Neural cell (in vitro differentiated cells): Measurements from ENCODE around the gene STX10. TPM values are rescaled to one million over a fixed set of nuclear protein-coding genes. Genes with fewer than 3 reads are reported as not detected.

ENCODE experiments used
- H2AFZ ChIP-seq: fragments of 200-600, 300-800 bp; sonication (generic), shearing (Covaris generic); 2 replicates; pipeline ENCODE4 v1.6.0; 2014; ENCODE audit warnings: low read depth, mild to moderate bottlenecking, antibody characterized with exemption, low read length, moderate library complexity
- H3F3A ChIP-seq: fragments of 200-600 bp; shearing (Covaris generic); 2 replicates; pipeline ENCODE4 v1.6.1; 2016; ENCODE audit warnings: mild to moderate bottlenecking, moderate library complexity, mixed read lengths, antibody characterized with exemption, low read length; ENCODE audit not compliant: insufficient read depth, poor library complexity, severe bottlenecking
- H3K27ac ChIP-seq: fragments of 200-600, 300-800 bp; sonication (generic), shearing (Covaris generic); 2 replicates; pipeline ENCODE4 v1.5.1; 2014; ENCODE audit warnings: mild to moderate bottlenecking, low read length, moderate library complexity
- H3K27me3 ChIP-seq: fragments of 300-800, 200-600 bp; sonication (generic), shearing (Covaris generic); 2 replicates; pipeline ENCODE4 v1.6.0; 2014; ENCODE audit warnings: mild to moderate bottlenecking, low read depth, low read length, moderate library complexity; ENCODE audit not compliant: insufficient read depth
- H3K36me3 ChIP-seq: fragments of 300-800, 200-600 bp; sonication (generic), shearing (Covaris generic); 2 replicates; pipeline ENCODE4 v1.5.1; 2014; ENCODE audit warnings: mild to moderate bottlenecking, antibody characterized with exemption, low read length, moderate library complexity; ENCODE audit not compliant: insufficient read depth
- H3K4me2 ChIP-seq: fragments of 300-800, 200-600 bp; sonication (generic), shearing (Covaris generic); 2 replicates; pipeline ENCODE4 v1.6.0; 2014; ENCODE audit warnings: mild to moderate bottlenecking, low read length
- H3K4me3 ChIP-seq: fragments of 300-800, 200-600 bp; sonication (generic), shearing (Covaris generic); 2 replicates; pipeline ENCODE4 v1.5.1; 2014; ENCODE audit warnings: mild to moderate bottlenecking, low read length, moderate library complexity
- H3K79me2 ChIP-seq: fragments of 200-600 bp; shearing (Covaris generic); replicated peaks from 2 replicates; pipeline ENCODE4 v1.6.0; 2014; ENCODE audit warnings: mild to moderate bottlenecking, low read length, moderate library complexity; ENCODE audit not compliant: insufficient read depth
- H3K9ac ChIP-seq: fragments of 300-800, 200-600 bp; sonication (generic), shearing (Covaris generic); 2 replicates; pipeline ENCODE4 v1.6.1; 2016; ENCODE audit warnings: mild to moderate bottlenecking, low read length, mixed read lengths
- H3K9me2 ChIP-seq: fragments of 200-600 bp; shearing (Covaris generic); 2 replicates; pipeline ENCODE4 v1.6.1; 2016; ENCODE audit warnings: mild to moderate bottlenecking, low read length, mixed read lengths; ENCODE audit not compliant: insufficient read depth
- H3K9me3 ChIP-seq: fragments of 200-600, 300-800 bp; sonication (generic), shearing (Covaris generic); 2 replicates; pipeline ENCODE4 v1.6.1; 2016; ENCODE audit warnings: mild to moderate bottlenecking, mixed run types, low read length, moderate library complexity, mixed read lengths
- H4K20me1 ChIP-seq: fragments of 200-600 bp; shearing (Covaris generic); 2 replicates; pipeline ENCODE4 v1.6.1; 2016; ENCODE audit warnings: mild to moderate bottlenecking, mixed run types; ENCODE audit not compliant: insufficient read depth
- CTCF ChIP-seq: fragments of 450-650 bp; IDR thresholded peaks from 2 replicates; pipeline ENCODE4 v1.5.1; 2014; ENCODE audit warnings: antibody characterized with exemption, mild to moderate bottlenecking, moderate library complexity; ENCODE audit not compliant: poor library complexity, severe bottlenecking
- EP300 ChIP-seq: fragments of 450-650 bp; conservative IDR thresholded peaks from 2 replicates; pipeline ENCODE4 v1.6.1; 2014; ENCODE audit warnings: antibody characterized with exemption, mild to moderate bottlenecking, moderate library complexity; ENCODE audit not compliant: poor library complexity, severe bottlenecking
- EZH2 ChIP-seq: fragments of 200-600, 300-800 bp; shearing (Covaris generic), sonication (generic); IDR thresholded peaks from 2 replicates; pipeline ENCODE4 v1.6.1; 2014; ENCODE audit warnings: antibody characterized with exemption, low read length, borderline replicate concordance, mild to moderate bottlenecking; ENCODE audit not compliant: insufficient read depth, poor library complexity, severe bottlenecking
- MXI1 ChIP-seq: fragments of 450-650 bp; conservative IDR thresholded peaks from 2 replicates; pipeline ENCODE4 v1.6.1; 2014; ENCODE audit warnings: antibody characterized with exemption, mild to moderate bottlenecking; ENCODE audit not compliant: poor library complexity, severe bottlenecking
- POLR2AphosphoS5 ChIP-seq: IDR thresholded peaks from 2 replicates; pipeline ENCODE4 v1.6.1; 2012
- RAD21 ChIP-seq: fragments of 450-650 bp; conservative IDR thresholded peaks from 2 replicates; pipeline ENCODE4 v1.6.1; 2014; ENCODE audit warnings: antibody characterized with exemption, mild to moderate bottlenecking, moderate library complexity
- REST ChIP-seq: IDR thresholded peaks from 2 replicates; pipeline ENCODE4 v1.6.1; 2012; ENCODE audit warnings: borderline replicate concordance
- SMC3 ChIP-seq: fragments of 450-650 bp; conservative IDR thresholded peaks from 2 replicates; pipeline ENCODE4 v1.6.1; 2014; ENCODE audit warnings: antibody characterized with exemption, mild to moderate bottlenecking, moderate library complexity; ENCODE audit not compliant: poor library complexity
- TAF1 ChIP-seq: IDR thresholded peaks from 2 replicates; pipeline ENCODE4 v1.6.1; 2012; ENCODE audit warnings: low read depth
- polyA plus RNA-seq: library from polyadenylated mRNA; depleted of rRNA; stranded (reverse); fragments of >200 nt; gene quantifications from 2 replicates; pipeline ENCODE4 v1.2.3, GENCODE V29; 2014

Gene STX10
- polyA plus RNA-seq, 1 donor from 2014 or later: 157 TPM

DNA sequence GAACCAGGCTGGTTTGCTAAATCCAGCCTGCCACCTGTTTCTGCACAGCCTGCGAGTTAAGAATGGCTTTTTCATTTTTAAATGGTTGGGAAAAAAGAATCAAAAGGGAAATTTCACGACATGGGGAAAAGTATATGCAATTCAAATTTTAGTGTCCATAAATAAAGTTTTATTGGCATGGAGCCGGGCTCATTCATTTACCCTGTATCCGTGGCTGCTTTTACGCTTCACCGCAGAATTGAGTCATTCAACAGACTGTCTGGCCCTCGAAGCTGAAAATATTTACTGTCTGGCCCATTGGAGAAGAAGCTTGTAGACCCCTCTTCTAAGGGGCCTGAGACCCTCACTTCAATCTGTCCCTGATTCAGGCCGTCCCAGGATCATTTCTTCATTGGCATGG, 26.2 kb upstream of the STX10 start:
- H2AFZ ChIP-seq: no peak overlapping the region
- H4K20me1 ChIP-seq: no peaks in the 10 kb centered on the region
- H3K36me3 ChIP-seq: no peaks in the 10 kb centered on the region
- H3K9me3 ChIP-seq: no peaks in the 10 kb centered on the region
- no peaks in the 10 kb centered on the region for H3K9me2 ChIP-seq
- H3K9ac ChIP-seq: no peak overlapping the region
- no peaks in the 10 kb centered on the region for H3K27me3 ChIP-seq
- TF ChIP-seq TAF1 (no peak), SMC3 (no peak), EP300 (no peak), CTCF (no peak), MXI1 (no peak), REST (no peak), POLR2AphosphoS5 (no peak), EZH2 (no peak), RAD21 (no peak)
- no peaks in the 10 kb centered on the region for H3K79me2 ChIP-seq
- H3K27ac ChIP-seq: no peak overlapping the region
- H3K4me2 ChIP-seq: no peak overlapping the region
- no peaks in the 10 kb centered on the region for H3F3A ChIP-seq
- H3K4me3 ChIP-seq: no peak overlapping the region

GRCh38 chr19:13173139-13173737, 23.1 kb upstream of the STX10 start:
- Histone ChIP-seq H3K27me3 (no peaks in the 10 kb centered on the region), H3K4me2 (no peak overlapping the region), H3K9me2 (no peaks in the 10 kb centered on the region), H3K4me3 (no peak overlapping the region), H3K79me2 (no peaks in the 10 kb centered on the region), H3F3A (no peaks in the 10 kb centered on the region), H3K27ac (no peak overlapping the region), H2AFZ (no peak overlapping the region), H3K9ac (no peak overlapping the region), H4K20me1 (no peaks in the 10 kb centered on the region), H3K36me3 (no peaks in the 10 kb centered on the region), H3K9me3 (no peaks in the 10 kb centered on the region)
- no peak for TF ChIP-seq REST
- TF ChIP-seq POLR2AphosphoS5: no peak
- TF ChIP-seq SMC3: no peak
- TF ChIP-seq RAD21: no peak
- TF ChIP-seq EZH2: no peak
- TF ChIP-seq MXI1: no peak
- TF ChIP-seq CTCF: no peak
- TF ChIP-seq TAF1: no peak
- no peak for TF ChIP-seq EP300
